Measurements from ENCODE around the gene SLC26A3.

The SLC26A3 gene

GRCh38 chr7:107743567-107744344, 59.3 kb downstream of the SLC26A3 start, which contains the start of gene CBLL1:
TSS of gene CBLL1 (plus strand) at chr7:107744142. CDS start at chr7:107744164, 22 bp downstream.
- peak; percentile 99 for DNase-seq

DNA sequence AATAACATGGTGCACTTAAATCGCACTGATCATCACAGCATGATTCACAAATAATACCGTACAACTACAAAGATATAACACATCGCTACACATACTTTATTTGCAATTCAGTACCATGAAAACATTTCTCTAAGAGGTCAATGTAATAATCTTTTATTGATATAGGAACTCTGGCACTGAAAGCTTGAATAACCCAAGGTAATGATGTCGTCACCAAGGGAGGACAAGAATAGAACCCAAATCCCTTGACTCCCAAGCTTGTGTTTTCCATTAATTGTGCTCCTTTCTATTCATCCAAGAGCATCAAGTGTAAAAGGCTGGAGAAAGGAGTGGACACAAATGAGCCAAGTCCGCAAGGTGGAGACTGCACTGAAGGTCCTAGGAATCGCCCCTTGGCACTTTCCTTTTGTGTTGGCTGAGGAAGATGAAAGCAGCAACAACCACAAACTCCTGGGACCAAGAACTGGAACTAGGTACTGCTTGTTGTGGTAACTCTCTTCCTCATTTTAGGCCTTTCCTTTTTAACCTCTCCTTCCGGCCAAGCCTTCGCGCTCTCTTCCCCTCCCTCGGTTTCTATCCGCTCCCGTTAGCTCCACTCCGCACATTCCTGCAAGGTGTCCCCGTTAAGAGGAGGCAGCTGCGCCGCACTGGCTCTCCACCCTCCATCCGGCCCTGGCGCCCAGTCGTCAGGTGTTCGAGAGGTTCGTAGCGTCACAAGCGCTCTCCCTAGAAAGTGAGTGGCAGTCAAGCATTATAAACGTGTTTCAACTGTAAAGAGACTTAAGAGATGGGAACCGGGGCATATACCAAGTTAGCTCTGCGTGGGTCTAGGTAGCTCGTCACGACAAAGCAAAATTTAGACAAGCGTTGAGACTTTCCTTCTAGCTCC, 60.1 kb downstream of the SLC26A3 start:
- no peak for DNase-seq

DNA sequence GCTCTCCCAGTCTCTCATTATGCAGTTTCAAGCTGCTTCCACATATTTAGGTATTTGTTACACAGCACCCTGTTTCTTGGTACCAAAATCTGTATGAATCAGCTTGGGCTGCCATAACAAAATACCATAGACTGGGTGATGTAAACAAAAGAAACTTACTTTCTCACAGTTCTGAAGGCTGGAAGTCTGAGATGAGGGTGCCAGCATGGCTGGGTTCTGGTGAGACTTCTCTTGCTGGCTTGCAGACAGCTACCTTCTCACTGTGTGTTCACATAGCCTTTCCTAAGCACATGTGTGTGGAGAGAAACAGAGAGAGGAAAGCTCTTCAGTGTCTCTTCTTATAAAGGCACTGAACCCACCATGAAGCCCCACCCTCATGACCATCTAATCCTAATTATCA, 74.7 kb downstream of the SLC26A3 start:
- no peak for DNase-seq

- no peak for DNase-seq
Observed at GRCh38 chr7:107726356-107727130, 76.5 kb downstream of the SLC26A3 start.

- DNase-seq: peak; percentile 35
Observed at GRCh38 chr7:107725138-107725740, 77.8 kb downstream of the SLC26A3 start.

- DNase-seq: no peak
Observed at GRCh38 chr7:107723255-107723654, 79.8 kb downstream of the SLC26A3 start.

DNA sequence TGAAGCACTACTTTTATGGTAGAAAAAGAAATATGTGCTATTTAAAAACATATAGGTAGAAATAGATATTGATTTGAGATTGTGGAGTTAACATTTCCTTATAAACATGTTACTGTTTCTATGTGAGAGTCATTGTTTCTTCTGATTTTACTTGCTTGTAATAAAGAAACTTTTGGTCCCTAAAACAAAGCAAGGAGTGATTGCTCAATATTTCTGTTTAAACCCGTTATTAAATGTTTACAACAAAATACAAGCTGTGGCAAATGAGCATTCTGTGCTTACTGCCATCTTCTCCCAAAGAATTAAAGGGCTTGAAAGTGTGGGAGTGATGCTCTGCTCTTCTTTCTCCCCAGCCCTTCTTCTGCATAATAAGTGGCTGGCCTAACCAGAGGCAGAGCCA, 81.7 kb downstream of the SLC26A3 start:
- no peak for DNase-seq

GRCh38 chr7:107718456-107719193, 84.4 kb downstream of the SLC26A3 start:
- DNase-seq: no peak

GRCh38 chr7:107715531-107715930, 87.5 kb downstream of the SLC26A3 start:
- no peak for DNase-seq
